Endothelial cell of umbilical vein (primary cell): Measurements from ENCODE around the gene DNAJC18. TPM values are rescaled to one million over a fixed set of nuclear protein-coding genes. Genes with fewer than 3 reads are reported as not detected.

ENCODE experiments used
- BruUV-seq: library from RNA; stranded (reverse); fragments of 400-500 nt; replicated peaks from 2 replicates; lab custom pipeline; 2021; lab: Mats Ljungman, UMichigan
- CTCF ChIA-PET: fragments of 300-600, 350-600 bp; sonication (Branson Sonifier 250); formaldehyde crosslinking; loops from one replicate; lab custom pipeline; 2021; ENCODE audit warnings: antibody characterized with exemption, inconsistent platforms; lab: Charles Lee
- POLR2A ChIA-PET: fragments of 300-600, 350-600 bp; sonication (Branson Sonifier 250); formaldehyde crosslinking; loops from one replicate; lab custom pipeline; 2021; ENCODE audit warnings: antibody characterized with exemption, inconsistent platforms; lab: Charles Lee
- DNase-seq: peaks from one replicate; pipeline ENCODE4 v3.0.0-alpha.2; 2011; ENCODE audit warnings: low read depth, low spot score
- FAIRE-seq: peaks from 2 replicates; lab custom pipeline; 2011; peaks lifted over from hg19 to GRCh38; lab: Jason Lieb, UNC
- H2AFZ ChIP-seq: 2 replicates; pipeline ENCODE4 v1.6.0; 2012; ENCODE audit warnings: low read depth, low read length, control low read depth, inconsistent platforms
- H3K27ac ChIP-seq: 2 replicates; pipeline ENCODE4 v1.5.1; 2011; ENCODE audit warnings: low read depth, mild to moderate bottlenecking, control low read depth, low read length, moderate library complexity; ENCODE audit not compliant: insufficient read depth
- H3K27me3 ChIP-seq, 2 experiments: 2 replicates each; pipeline versions ENCODE4 v1.6.0 to v1.6.1; 2011; ENCODE audit warnings: low read length in 2 of 2, mixed read lengths in 1 of 2; ENCODE audit not compliant: control insufficient read depth in 2 of 2, insufficient read depth in 2 of 2
- H3K36me3 ChIP-seq, 2 experiments: 2 replicates in 1 of 2; 3 replicates in 1 of 2; pipeline ENCODE4 v1.5.1; 2011; ENCODE audit warnings: low read length in 2 of 2, mild to moderate bottlenecking in 1 of 2, moderate library complexity in 1 of 2; ENCODE audit not compliant: control insufficient read depth in 2 of 2, insufficient read depth in 2 of 2; ENCODE audit errors: extremely low read depth in 1 of 2
- H3K4me1 ChIP-seq: 3 replicates; pipeline ENCODE4 v1.5.1; 2011; ENCODE audit warnings: mild to moderate bottlenecking, low read length; ENCODE audit not compliant: control insufficient read depth, insufficient read depth; ENCODE audit errors: extremely low read depth
- H3K4me2 ChIP-seq: 2 replicates; pipeline ENCODE4 v1.6.1; 2011; ENCODE audit warnings: low read length, control low read depth, mixed read lengths; ENCODE audit not compliant: insufficient read depth
- H3K4me3 ChIP-seq, 3 experiments: fragments of 200-600 bp in 1 of 3; sonication (generic), shearing (Covaris generic) in 1 of 3; replicated peaks in 1 of 3; 2 replicates each; pipeline ENCODE4 v1.5.1; 2011 to 2016; ENCODE audit warnings: control low read depth in 3 of 3, low read length in 3 of 3, mild to moderate bottlenecking in 2 of 3, inconsistent platforms in 1 of 3, low read depth in 1 of 3, moderate library complexity in 1 of 3; ENCODE audit not compliant: insufficient read depth in 1 of 3
- H3K79me2 ChIP-seq: 2 replicates; pipeline ENCODE4 v1.6.0; 2012; ENCODE audit warnings: low read length, inconsistent platforms; ENCODE audit not compliant: control insufficient read depth, insufficient read depth
- H3K9ac ChIP-seq: replicated peaks from 2 replicates; pipeline ENCODE3; 2011; ENCODE audit warnings: low read length, control low read depth; ENCODE audit not compliant: insufficient read depth; ENCODE audit errors: extremely low read depth
- H3K9me1 ChIP-seq: replicated peaks from 3 replicates; pipeline ENCODE4 v1.6.0; 2011; ENCODE audit warnings: mild to moderate bottlenecking, low read length; ENCODE audit not compliant: control insufficient read depth, insufficient read depth; ENCODE audit errors: extremely low read depth
- H3K9me3 ChIP-seq: replicated peaks from 2 replicates; pipeline ENCODE4 v1.5.1; 2012; ENCODE audit warnings: low read length, inconsistent platforms; ENCODE audit not compliant: control insufficient read depth, insufficient read depth
- H4K20me1 ChIP-seq: replicated peaks from 2 replicates; pipeline ENCODE3; 2011; ENCODE audit warnings: mild to moderate bottlenecking, low read length; ENCODE audit not compliant: control insufficient read depth, insufficient read depth; ENCODE audit errors: extremely low read depth
- EZH2 ChIP-seq: IDR thresholded peaks from 2 replicates; pipeline ENCODE4 v1.6.1; 2012; ENCODE audit warnings: borderline replicate concordance, low read depth, mild to moderate bottlenecking, moderate library complexity, low read length, inconsistent platforms; ENCODE audit not compliant: severe bottlenecking
- FOS ChIP-seq: IDR thresholded peaks from 2 replicates; pipeline ENCODE4 v1.6.1; 2011; ENCODE audit warnings: mild to moderate bottlenecking, low read length, moderate library complexity, borderline replicate concordance; ENCODE audit not compliant: insufficient read depth
- GATA2 ChIP-seq: IDR thresholded peaks from 2 replicates; pipeline ENCODE4 v1.7.0; 2011; ENCODE audit warnings: low read depth, mild to moderate bottlenecking, moderate library complexity, mixed read lengths, low read length; ENCODE audit not compliant: insufficient read length, insufficient read depth
- JUN ChIP-seq: IDR thresholded peaks from 2 replicates; pipeline ENCODE4 v1.6.1; 2011; ENCODE audit warnings: borderline replicate concordance, low read depth; ENCODE audit not compliant: insufficient read length, insufficient read depth
- MYC ChIP-seq: IDR thresholded peaks from one replicate; pipeline ENCODE4 v1.6.1; 2011; ENCODE audit warnings: mild to moderate bottlenecking, low read depth, low read length
- POLR2A ChIP-seq: IDR thresholded peaks from 2 replicates; pipeline ENCODE4 v1.6.1; 2012; ENCODE audit warnings: low read depth, mild to moderate bottlenecking, control low read depth, low read length
- POLR2AphosphoS5 ChIP-seq: IDR thresholded peaks from 2 replicates; pipeline ENCODE4 v1.6.1; 2012; ENCODE audit warnings: low read depth, mild to moderate bottlenecking, control low read depth, low read length, moderate library complexity; ENCODE audit not compliant: insufficient read depth
- dilution Hi-C: fragments of 300-500 bp; cut with MboI; formaldehyde crosslinking; loops from one replicate; pipeline ENCODE4 v1.15.0; 2019; ENCODE audit warnings: low sequenced_read_pairs; ENCODE audit not compliant: extremely low pct_ligation_motif_present
- intact Hi-C: fragments of 100-400 bp; cut with micrococcal nuclease; formaldehyde crosslinking; loops from one replicate; pipeline ENCODE4 v1.10.0; 2022
- polyA plus RNA-seq, 4 experiments: library from polyadenylated mRNA; depleted of rRNA in 3 of 4; stranded (reverse) in 3 of 4; unstranded in 1 of 4; fragments of >200 nt; gene quantifications; 2 replicates each; pipeline versions ENCODE4 v1.2.1 to v1.2.3, GENCODE V29; 2011 to 2012; ENCODE audit warnings: missing spikeins in 1 of 4
- total RNA-seq: library from RNA; stranded (reverse); gene quantifications from 2 replicates; pipeline ENCODE4 v1.2.3, GENCODE V29; 2021
- TF ChIP-seq, protein P1 (sequence below), 2 donors: IDR thresholded peaks; 1 replicate in 1 of 2; 2 replicates in 1 of 2; pipeline ENCODE4 v1.5.1; 2011; ENCODE audit warnings: low read length in 2 of 2, mild to moderate bottlenecking in 2 of 2, moderate library complexity in 2 of 2, control low read depth in 1 of 2, inconsistent platforms in 1 of 2, low read depth in 1 of 2; ENCODE audit not compliant: insufficient read depth in 1 of 2; ENCODE audit errors: extremely low read depth in 1 of 2
- TF ChIP-seq, protein P2 (sequence below): IDR thresholded peaks from 2 replicates; pipeline ENCODE4 v1.6.1; 2011; ENCODE audit not compliant: insufficient read depth, insufficient read length

DNAJC18 gene
- total and polyA plus RNA-seq, 2 donors (not counting 3 experiments of a cell fraction or from before 2014, with no cell fraction given): 23.2 to 52.6 TPM

DNA sequence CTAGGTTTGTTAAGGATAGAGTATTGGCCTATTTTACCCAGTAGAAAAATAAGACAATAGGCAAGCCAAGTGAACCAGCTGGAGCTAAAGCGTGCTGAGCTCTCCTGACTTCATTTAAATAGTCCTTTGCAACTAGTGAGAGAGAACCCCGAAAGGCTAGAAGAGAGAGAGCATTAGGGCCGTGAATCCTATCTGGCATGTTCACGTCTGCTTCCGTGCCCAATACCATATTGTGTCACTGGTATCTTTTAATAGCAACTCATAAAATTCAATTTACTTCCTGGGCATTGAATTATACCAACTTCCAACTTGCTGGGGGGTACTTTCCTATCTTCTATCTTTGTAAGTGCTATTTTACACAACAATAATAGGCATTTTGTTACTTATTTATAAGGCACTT is 13.8 kb downstream of the DNAJC18 start:
- Histone ChIP-seq H3K9me1 (no peaks in the 10 kb centered on the region), H3K9me3 (no peaks in the 10 kb centered on the region), H3K4me3 (no peak overlapping the region), H2AFZ (no peak overlapping the region), H3K9ac (no peak overlapping the region), H3K79me2 (no peaks in the 10 kb centered on the region), H3K4me1 (no peaks in the 10 kb centered on the region), H3K27ac (no peak overlapping the region), H3K36me3 (peaks cover 5 to 31% of the 10 kb centered on the region in 2 experiments), H3K27me3 (no peaks in the 10 kb centered on the region), H3K4me2 (no peak overlapping the region), H4K20me1 (no peaks in the 10 kb centered on the region)
- no TSS peak for BruUV-seq
- intact Hi-C loops (no loop called here), dilution Hi-C loops (no loop called here)
- CTCF ChIA-PET: interaction anchor here (1.4 to 9.0 kb wide), 4 partner anchors 10 to 86 kb away, joined by 3 to 191 read pairs (median 4); no protein-coding TSS in a partner anchor
- no peak for FAIRE-seq
- no peak for DNase-seq
- no peak for TF ChIP-seq GATA2
- TF ChIP-seq, protein P1, sequence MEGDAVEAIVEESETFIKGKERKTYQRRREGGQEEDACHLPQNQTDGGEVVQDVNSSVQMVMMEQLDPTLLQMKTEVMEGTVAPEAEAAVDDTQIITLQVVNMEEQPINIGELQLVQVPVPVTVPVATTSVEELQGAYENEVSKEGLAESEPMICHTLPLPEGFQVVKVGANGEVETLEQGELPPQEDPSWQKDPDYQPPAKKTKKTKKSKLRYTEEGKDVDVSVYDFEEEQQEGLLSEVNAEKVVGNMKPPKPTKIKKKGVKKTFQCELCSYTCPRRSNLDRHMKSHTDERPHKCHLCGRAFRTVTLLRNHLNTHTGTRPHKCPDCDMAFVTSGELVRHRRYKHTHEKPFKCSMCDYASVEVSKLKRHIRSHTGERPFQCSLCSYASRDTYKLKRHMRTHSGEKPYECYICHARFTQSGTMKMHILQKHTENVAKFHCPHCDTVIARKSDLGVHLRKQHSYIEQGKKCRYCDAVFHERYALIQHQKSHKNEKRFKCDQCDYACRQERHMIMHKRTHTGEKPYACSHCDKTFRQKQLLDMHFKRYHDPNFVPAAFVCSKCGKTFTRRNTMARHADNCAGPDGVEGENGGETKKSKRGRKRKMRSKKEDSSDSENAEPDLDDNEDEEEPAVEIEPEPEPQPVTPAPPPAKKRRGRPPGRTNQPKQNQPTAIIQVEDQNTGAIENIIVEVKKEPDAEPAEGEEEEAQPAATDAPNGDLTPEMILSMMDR (IDR thresholded peaks at IDR 0.05; ENCODE audit: extremely low read depth in 1 of 2, insufficient read depth in 1 of 2, low read depth in 1 of 2, low read length in 2 of 2): no peak
- no peak for TF ChIP-seq EZH2
- no peak for TF ChIP-seq JUN
- TF ChIP-seq POLR2AphosphoS5: no peak
- TF ChIP-seq, protein P2, sequence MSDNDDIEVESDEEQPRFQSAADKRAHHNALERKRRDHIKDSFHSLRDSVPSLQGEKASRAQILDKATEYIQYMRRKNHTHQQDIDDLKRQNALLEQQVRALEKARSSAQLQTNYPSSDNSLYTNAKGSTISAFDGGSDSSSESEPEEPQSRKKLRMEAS: no peak
- no peak for TF ChIP-seq POLR2A
- TF ChIP-seq FOS: no peak
- TF ChIP-seq MYC: no peak
- POLR2A ChIA-PET: no interaction called here
